H1 (cell line): ENCODE measurements around the gene LGALS4. TPM values are rescaled to one million over a fixed set of nuclear protein-coding genes. Genes with fewer than 3 reads are reported as not detected.

Source experiments
- CTCF ChIA-PET: fragments of 300-600 bp; sonication (Branson Sonifier 250); formaldehyde crosslinking; loops from one replicate; lab custom pipeline; 2021; ENCODE audit not compliant: partially characterized antibody; lab: Charles Lee
- POLR2A ChIA-PET: fragments of 300-600 bp; sonication (Branson Sonifier 250); formaldehyde crosslinking; loops from one replicate; lab custom pipeline; 2021; ENCODE audit warnings: inconsistent platforms; ENCODE audit not compliant: partially characterized antibody; lab: Charles Lee
- DNase-seq, 2 experiments: peaks; one replicate each; pipeline versions ENCODE4 v3.0.0 to v3.0.0-alpha.2; 2010 to 2022; ENCODE audit warnings: low spot score in 2 of 2, low read depth in 1 of 2, mixed read lengths in 1 of 2
- FAIRE-seq: peaks from 2 replicates; lab custom pipeline; 2011; peaks lifted over from hg19 to GRCh38; lab: Jason Lieb, UNC
- H2AFZ ChIP-seq: 2 replicates; pipeline ENCODE4 v1.8.1; 2012; ENCODE audit warnings: low read length, inconsistent platforms
- H2AK5ac ChIP-seq: 2 replicates; pipeline ENCODE4 v1.6.1; 2013; ENCODE audit warnings: low read depth, low read length
- H2BK120ac ChIP-seq: replicated peaks from 2 replicates; pipeline ENCODE3; 2013; ENCODE audit warnings: low read depth, low read length, inconsistent platforms
- H2BK12ac ChIP-seq: 2 replicates; pipeline ENCODE4 v1.6.1; 2013; ENCODE audit warnings: low read depth, low read length
- H2BK15ac ChIP-seq: 2 replicates; pipeline ENCODE4 v1.6.1; 2013; ENCODE audit warnings: low read length
- H2BK20ac ChIP-seq: 2 replicates; pipeline ENCODE4 v1.6.1; 2013; ENCODE audit warnings: low read length
- H2BK5ac ChIP-seq: 2 replicates; pipeline ENCODE4 v1.6.1; 2013; ENCODE audit warnings: low read depth, low read length
- H3K14ac ChIP-seq: 2 replicates; pipeline ENCODE4 v1.6.1; 2013; ENCODE audit warnings: inconsistent platforms; ENCODE audit not compliant: insufficient read length
- H3K18ac ChIP-seq: 2 replicates; pipeline ENCODE4 v1.6.1; 2013; ENCODE audit warnings: low read length; ENCODE audit errors: extremely low read depth
- H3K23ac ChIP-seq: 2 replicates; pipeline ENCODE4 v1.6.1; 2013; ENCODE audit warnings: inconsistent platforms; ENCODE audit not compliant: insufficient read length
- H3K23me2 ChIP-seq: 2 replicates; pipeline ENCODE4 v1.6.1; 2013; ENCODE audit warnings: low read depth, low read length
- H3K27ac ChIP-seq: 2 replicates; pipeline ENCODE4 v1.6.1; 2011; ENCODE audit warnings: low read depth, low read length, inconsistent platforms
- H3K27me3 ChIP-seq, 4 experiments: replicated peaks in 1 of 4; 1 replicate in 1 of 4; 2 replicates in 3 of 4; pipeline versions ENCODE4 v1.6.1 to v1.8.1; 2011 to 2013; ENCODE audit warnings: low read length in 3 of 4, mild to moderate bottlenecking in 3 of 4, inconsistent platforms in 2 of 4, mixed read lengths in 2 of 4, moderate library complexity in 1 of 4; ENCODE audit not compliant: control insufficient read depth in 3 of 4, insufficient read depth in 3 of 4; ENCODE audit errors: extremely low read depth in 1 of 4
- H3K36me3 ChIP-seq, 4 experiments: 2 replicates each; pipeline versions ENCODE4 v1.6.1 to v1.8.1; 2011 to 2013; ENCODE audit warnings: mild to moderate bottlenecking in 4 of 4, low read length in 3 of 4, moderate library complexity in 2 of 4, control low read depth in 1 of 4, inconsistent platforms in 1 of 4; ENCODE audit not compliant: insufficient read depth in 4 of 4, control insufficient read depth in 2 of 4
- H3K4ac ChIP-seq: replicated peaks from 2 replicates; pipeline ENCODE3; 2013; ENCODE audit warnings: low read length, low read depth, mixed read lengths, inconsistent platforms; ENCODE audit not compliant: insufficient read length
- H3K4me1 ChIP-seq, 4 experiments: replicated peaks in 1 of 4; 1 replicate in 1 of 4; 2 replicates in 3 of 4; pipeline versions ENCODE4 v1.6.1 to v1.8.1; 2011 to 2013; ENCODE audit warnings: low read length in 3 of 4, inconsistent platforms in 2 of 4, mixed read lengths in 1 of 4; ENCODE audit not compliant: insufficient read depth in 4 of 4, control insufficient read depth in 3 of 4
- H3K4me2 ChIP-seq, 2 experiments: 2 replicates each; pipeline versions ENCODE4 v1.6.1 to v1.8.1; 2011 to 2013; ENCODE audit warnings: low read depth in 2 of 2, low read length in 2 of 2, control low read depth in 1 of 2, inconsistent platforms in 1 of 2, mild to moderate bottlenecking in 1 of 2; ENCODE audit not compliant: insufficient read depth in 1 of 2
- H3K4me3 ChIP-seq, 4 experiments: fragments of 200-600, 300-600 bp in 1 of 4; sonication (generic), shearing (Covaris generic), sonication (Bioruptor Twin) in 1 of 4; 2 replicates each; pipeline versions ENCODE4 v1.5.1 to v1.8.1; 2011 to 2016; ENCODE audit warnings: low read length in 4 of 4, low read depth in 3 of 4, control low read depth in 2 of 4, inconsistent platforms in 2 of 4, mild to moderate bottlenecking in 2 of 4, mixed read lengths in 1 of 4, moderate library complexity in 1 of 4; ENCODE audit not compliant: insufficient read depth in 2 of 4; ENCODE audit errors: extremely low read depth in 1 of 4
- H3K56ac ChIP-seq: replicated peaks from 2 replicates; pipeline ENCODE3; 2013; ENCODE audit warnings: low read depth, mild to moderate bottlenecking, mixed read lengths, low read length, inconsistent platforms; ENCODE audit not compliant: insufficient read length
- H3K79me1 ChIP-seq: 2 replicates; pipeline ENCODE4 v1.6.1; 2013; ENCODE audit warnings: low read depth, low read length, control low read depth
- H3K79me2 ChIP-seq, 2 experiments: 2 replicates each; pipeline versions ENCODE4 v1.6.1 to v1.8.1; 2012 to 2013; ENCODE audit warnings: low read length in 2 of 2, mild to moderate bottlenecking in 2 of 2, inconsistent platforms in 1 of 2; ENCODE audit not compliant: insufficient read depth in 2 of 2, control insufficient read depth in 1 of 2
- H3K9ac ChIP-seq, 4 experiments: replicated peaks in 1 of 4; 1 replicate in 1 of 4; 2 replicates in 3 of 4; pipeline versions ENCODE4 v1.6.1 to v1.8.1; 2011 to 2013; ENCODE audit warnings: low read depth in 3 of 4, low read length in 3 of 4, control low read depth in 2 of 4, mild to moderate bottlenecking in 2 of 4, moderate library complexity in 2 of 4, inconsistent platforms in 1 of 4; ENCODE audit errors: extremely low read depth in 1 of 4
- H3K9me3 ChIP-seq, 2 experiments: 2 replicates each; pipeline versions ENCODE4 v1.6.1 to v1.8.1; 2012 to 2013; ENCODE audit warnings: mild to moderate bottlenecking in 2 of 2, moderate library complexity in 2 of 2, control low read depth in 1 of 2, inconsistent platforms in 1 of 2, low read depth in 1 of 2, low read length in 1 of 2, mixed read lengths in 1 of 2; ENCODE audit not compliant: insufficient read depth in 2 of 2
- H4K20me1 ChIP-seq, 2 experiments: replicated peaks in 1 of 2; 2 replicates each; pipeline versions ENCODE3 to v1.8.1; 2011 to 2013; ENCODE audit warnings: inconsistent platforms in 2 of 2, low read length in 2 of 2, mild to moderate bottlenecking in 1 of 2; ENCODE audit not compliant: insufficient read depth in 2 of 2, control insufficient read depth in 1 of 2
- H4K5ac ChIP-seq: 2 replicates; pipeline ENCODE4 v1.6.1; 2013; ENCODE audit warnings: low read length, low read depth, mixed read lengths, inconsistent platforms; ENCODE audit not compliant: insufficient read length
- H4K8ac ChIP-seq: 2 replicates; pipeline ENCODE4 v1.8.0; 2013; ENCODE audit warnings: mild to moderate bottlenecking, moderate library complexity, low read length, inconsistent platforms; ENCODE audit not compliant: insufficient read depth; ENCODE audit errors: extremely low read depth
- H4K91ac ChIP-seq: replicated peaks from 2 replicates; pipeline ENCODE3; 2013; ENCODE audit warnings: low read length, mixed read lengths, inconsistent platforms; ENCODE audit not compliant: insufficient read length
- CBX5 ChIP-seq: fragments of 300-800, 300-1000 bp; sonication (generic); IDR thresholded peaks from 2 replicates; pipeline ENCODE4 v1.7.1; 2016; ENCODE audit warnings: antibody characterized with exemption, low read length, low read depth
- EZH2 ChIP-seq: fragments of 200-600 bp; sonication (generic); IDR thresholded peaks from 2 replicates; pipeline ENCODE4 v1.7.1; 2012; ENCODE audit warnings: low read depth, mild to moderate bottlenecking, moderate library complexity, low read length, inconsistent platforms; ENCODE audit not compliant: severe bottlenecking
- RAD21 ChIP-seq, 2 experiments: IDR thresholded peaks in 1 of 2; conservative IDR thresholded peaks in 1 of 2; 2 replicates each; pipeline ENCODE4 v1.6.1; 2011; ENCODE audit warnings: low read depth in 2 of 2, low read length in 2 of 2, improper control_type of control experiment in 1 of 2, inconsistent platforms in 1 of 2, mild to moderate bottlenecking in 1 of 2, moderate library complexity in 1 of 2
- SAP30 ChIP-seq: fragments of 300-600 bp; sonication (generic); IDR thresholded peaks from 2 replicates; pipeline ENCODE4 v1.7.1; 2012; ENCODE audit warnings: low read length, moderate library complexity, mild to moderate bottlenecking, inconsistent platforms; ENCODE audit not compliant: insufficient read depth, insufficient replicate concordance
- SIN3A ChIP-seq, 2 experiments: IDR thresholded peaks in 1 of 2; conservative IDR thresholded peaks in 1 of 2; 2 replicates each; pipeline ENCODE4 v1.6.1; 2011 to 2012; ENCODE audit warnings: low read length in 2 of 2, improper control_type of control experiment in 1 of 2, low read depth in 1 of 2, mild to moderate bottlenecking in 1 of 2
- YY1 ChIP-seq: IDR thresholded peaks from 2 replicates; pipeline ENCODE4 v1.6.1; 2011; ENCODE audit warnings: low read depth, mild to moderate bottlenecking, low read length
- WGBS, 2 experiments: shearing (Covaris generic) in 1 of 2; methylation state at CpG; one replicate each; pipeline versions ENCODE4 v1.1.6 to v1.1.7; 2013 to 2015; ENCODE audit warnings: low lambda C conversion rate in 2 of 2, mixed read lengths in 2 of 2, inconsistent platforms in 1 of 2, low coverage in 1 of 2, missing lambda C conversion rate in 1 of 2; ENCODE audit not compliant: insufficient replicate concordance in 2 of 2, insufficient coverage in 1 of 2, insufficient read length in 1 of 2; ENCODE audit errors: extremely low coverage in 1 of 2, missing lambda C conversion rate in 1 of 2; 5-methylcytosine and 5-hydroxymethylcytosine counted together
- polyA plus RNA-seq, 7 experiments: library from polyadenylated mRNA; depleted of rRNA in 3 of 7; stranded (reverse) in 5 of 7; unstranded in 2 of 7; fragments of >200 nt in 5 of 7; fragments of 200-250 nt in 2 of 7; gene quantifications; 1 replicate in 5 of 7; 2 replicates in 1 of 7; 4 replicates in 1 of 7; pipeline versions ENCODE4 v1.2.1 to v1.2.3, GENCODE V29; 2011 to 2013; ENCODE audit warnings: missing spikeins in 2 of 7, mixed read lengths in 2 of 7
- total RNA-seq: library from RNA; stranded (reverse); fragmentation: NEBNext Ultra II Directional; extraction: Animal tissue kit (Norgen Biotek cat#: 25700); gene quantifications from 2 replicates; pipeline ENCODE4 v1.2.1, GENCODE V29; 2021
- TF ChIP-seq, protein P1 (sequence below): IDR thresholded peaks from 2 replicates; pipeline ENCODE4 v1.6.1; 2012; ENCODE audit warnings: inconsistent platforms
- TF ChIP-seq, protein P2 (sequence below), 3 experiments: IDR thresholded peaks; 1 replicate in 2 of 3; 2 replicates in 1 of 3; pipeline versions ENCODE4 v1.5.1 to v1.6.1; 2011; ENCODE audit warnings: low read length in 3 of 3, mild to moderate bottlenecking in 3 of 3, inconsistent platforms in 2 of 3, low read depth in 1 of 3, moderate library complexity in 1 of 3; ENCODE audit not compliant: insufficient read depth in 1 of 3; ENCODE audit errors: control extremely low read depth in 1 of 3

Gene LGALS4
- total and polyA plus RNA-seq, 2 of the 8 experiments (the other 6 are each of a cell fraction or from before 2014, with no cell fraction given): 0.32 to 0.37 TPM

DNA sequence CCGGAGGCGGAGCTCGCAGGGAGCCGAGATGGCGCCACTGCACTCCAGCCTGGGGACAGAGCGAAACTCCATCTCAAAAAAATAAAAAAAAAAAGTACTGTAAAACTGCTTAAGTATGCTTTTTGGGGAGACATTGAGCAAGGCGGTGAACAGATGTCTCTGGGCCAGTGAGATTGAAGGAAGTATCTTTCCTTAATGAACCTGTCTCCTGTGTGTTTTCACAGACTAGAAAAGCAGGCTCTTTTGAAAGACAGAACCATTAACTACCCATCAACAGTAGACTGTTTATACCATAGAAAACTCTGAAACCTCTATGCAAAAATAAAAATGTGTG lies 20.3 kb upstream of the LGALS4 start:
- no peak overlapping the region for H3K4me3 ChIP-seq
- H4K5ac ChIP-seq: no peak overlapping the region
- H2BK20ac ChIP-seq: no peak overlapping the region
- ChIA-PET CTCF (interaction anchor here (0.6 to 1.4 kb wide), 2 partner anchors 15 to 34 kb away, joined by 3 to 4 read pairs; no protein-coding TSS in a partner anchor), POLR2A (interaction anchor here (0.8 to 14.2 kb wide), 8 partner anchors 8 to 110 kb away, joined by 3 to 376 read pairs (median 4); partner anchors contain the start of gene HNRNPL)
- H2AK5ac ChIP-seq: no peak overlapping the region
- H3K4me2 ChIP-seq: no peak overlapping the region
- TF ChIP-seq, protein P1, sequence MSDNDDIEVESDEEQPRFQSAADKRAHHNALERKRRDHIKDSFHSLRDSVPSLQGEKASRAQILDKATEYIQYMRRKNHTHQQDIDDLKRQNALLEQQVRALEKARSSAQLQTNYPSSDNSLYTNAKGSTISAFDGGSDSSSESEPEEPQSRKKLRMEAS: no peak
- TF ChIP-seq EZH2: no peak
- no peak for TF ChIP-seq SAP30
- no peak for TF ChIP-seq SIN3A (conservative IDR thresholded peaks at IDR 0.05 in 1 of 2, IDR thresholded peaks at IDR 0.05 in 1 of 2; ENCODE audit: low read depth in 1 of 2, low read length in 2 of 2)
- no peak for TF ChIP-seq CBX5
- TF ChIP-seq YY1: no peak
- TF ChIP-seq RAD21 (IDR thresholded peaks at IDR 0.05 in 1 of 2, conservative IDR thresholded peaks at IDR 0.05 in 1 of 2; ENCODE audit: low read depth in 2 of 2, low read length in 2 of 2): no peak
- TF ChIP-seq, protein P2, sequence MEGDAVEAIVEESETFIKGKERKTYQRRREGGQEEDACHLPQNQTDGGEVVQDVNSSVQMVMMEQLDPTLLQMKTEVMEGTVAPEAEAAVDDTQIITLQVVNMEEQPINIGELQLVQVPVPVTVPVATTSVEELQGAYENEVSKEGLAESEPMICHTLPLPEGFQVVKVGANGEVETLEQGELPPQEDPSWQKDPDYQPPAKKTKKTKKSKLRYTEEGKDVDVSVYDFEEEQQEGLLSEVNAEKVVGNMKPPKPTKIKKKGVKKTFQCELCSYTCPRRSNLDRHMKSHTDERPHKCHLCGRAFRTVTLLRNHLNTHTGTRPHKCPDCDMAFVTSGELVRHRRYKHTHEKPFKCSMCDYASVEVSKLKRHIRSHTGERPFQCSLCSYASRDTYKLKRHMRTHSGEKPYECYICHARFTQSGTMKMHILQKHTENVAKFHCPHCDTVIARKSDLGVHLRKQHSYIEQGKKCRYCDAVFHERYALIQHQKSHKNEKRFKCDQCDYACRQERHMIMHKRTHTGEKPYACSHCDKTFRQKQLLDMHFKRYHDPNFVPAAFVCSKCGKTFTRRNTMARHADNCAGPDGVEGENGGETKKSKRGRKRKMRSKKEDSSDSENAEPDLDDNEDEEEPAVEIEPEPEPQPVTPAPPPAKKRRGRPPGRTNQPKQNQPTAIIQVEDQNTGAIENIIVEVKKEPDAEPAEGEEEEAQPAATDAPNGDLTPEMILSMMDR (IDR thresholded peaks at IDR 0.05; ENCODE audit: control extremely low read depth in 1 of 3, insufficient read depth in 1 of 3, low read depth in 1 of 3, low read length in 3 of 3): no peak
- H2AFZ ChIP-seq: no peak overlapping the region
- H2BK120ac ChIP-seq: no peak overlapping the region
- no peak for DNase-seq
- H3K9me3 ChIP-seq: no peaks in the 10 kb centered on the region
- no peak overlapping the region for H3K9ac ChIP-seq
- no peaks in the 10 kb centered on the region for H3K79me2 ChIP-seq
- 92% methylated on average over 2 of the region's 7 CpGs; no CpG with 5 or more reads in 1 of the 2 experiments for WGBS, 2 experiments
- H4K8ac ChIP-seq: no peak overlapping the region
- FAIRE-seq: no peak
- H3K14ac ChIP-seq: no peak overlapping the region
- no peaks in the 10 kb centered on the region for H3K27me3 ChIP-seq
- H3K4ac ChIP-seq: no peak overlapping the region
- 0 out of 2 replicates have a peak, but pooled peaks cover 2% of the 10 kb centered on the region for H3K79me1 ChIP-seq
- H3K23me2 ChIP-seq: peaks cover 8% of the 10 kb centered on the region
- H2BK5ac ChIP-seq: no peak overlapping the region
- H3K36me3 ChIP-seq: peaks cover 20 to 43% (median 26%) of the 10 kb centered on the region in 4 experiments
- no peak overlapping the region for H3K27ac ChIP-seq
- H4K20me1 ChIP-seq: peaks cover 0 to 5% of the 10 kb centered on the region in 2 experiments
- no peak overlapping the region for H2BK12ac ChIP-seq
- no peak overlapping the region for H3K18ac ChIP-seq
- H2BK15ac ChIP-seq: no peak overlapping the region
- no peak overlapping the region for H4K91ac ChIP-seq
- peaks cover 0 to 6% (median 1%) of the 10 kb centered on the region in 4 experiments; a peak in 1 of 7 replicates for H3K4me1 ChIP-seq
- no peak overlapping the region for H3K56ac ChIP-seq
- no peak overlapping the region for H3K23ac ChIP-seq
